Central memory CD8-positive, alpha-beta T cell (primary cell): ENCODE results near the gene CCDC182.

ENCODE experiments used
- ATAC-seq: fragments of 150-1000 bp; cut with Tn5 transposase; replicated peaks from 2 replicates; pipeline ENCODE4 v1.10.0; 2022; ENCODE audit warnings: mild to moderate bottlenecking, moderate FRiP score, moderate number of reproducible peaks; ENCODE audit not compliant: poor library complexity, severe bottlenecking; ENCODE audit errors: extremely low read depth
- DNase-seq, 2 donors: peaks; one replicate each; pipeline ENCODE4 v3.0.0; 2021; ENCODE audit warnings: low spot score in 2 of 2
- H3K27ac Mint-ChIP-seq: one replicate; pipeline ENCODE4 v1.8.0; 2022; ENCODE audit warnings: low read depth, mild to moderate bottlenecking, moderate library complexity, mixed read lengths
- H3K27me3 Mint-ChIP-seq: one replicate; pipeline ENCODE4 v1.8.0; 2022; ENCODE audit warnings: mixed read lengths
- H3K36me3 Mint-ChIP-seq: one replicate; pipeline ENCODE4 v1.8.0; 2022; ENCODE audit warnings: mild to moderate bottlenecking, moderate library complexity, mixed read lengths; ENCODE audit not compliant: insufficient read depth
- H3K4me1 Mint-ChIP-seq: one replicate; pipeline ENCODE4 v1.8.0; 2022; ENCODE audit warnings: mixed read lengths
- H3K4me3 Mint-ChIP-seq: one replicate; pipeline ENCODE4 v1.8.0; 2022; ENCODE audit warnings: mild to moderate bottlenecking, moderate library complexity, mixed read lengths
- H3K9me3 Mint-ChIP-seq: one replicate; pipeline ENCODE4 v1.8.0; 2022; ENCODE audit warnings: mixed read lengths

Gene CCDC182

DNA sequence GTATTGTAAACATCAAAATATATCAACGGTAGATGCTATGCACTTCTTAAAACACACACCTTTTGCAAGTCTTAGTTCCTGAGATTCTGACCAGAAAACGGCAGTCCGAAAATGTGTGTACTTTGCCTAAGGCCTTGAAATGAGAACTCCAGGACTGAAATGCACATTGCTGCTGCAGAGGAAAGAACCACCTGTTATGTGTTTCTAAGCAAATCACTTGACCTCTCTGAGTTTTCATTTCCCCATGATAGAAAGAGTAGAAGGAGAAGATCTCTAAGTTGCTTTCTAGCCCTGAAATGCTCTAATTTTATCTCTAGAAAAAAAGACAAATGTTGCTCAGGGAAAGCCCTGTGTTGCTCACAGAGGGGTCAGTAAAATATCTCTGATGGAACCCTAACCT, 9.9 kb downstream of the CCDC182 start:
- H3K27ac Mint-ChIP-seq = no peak overlapping the region
- H3K4me3 Mint-ChIP-seq = no peak overlapping the region
- no peaks in the 10 kb centered on the region for H3K9me3 Mint-ChIP-seq
- H3K27me3 Mint-ChIP-seq = peaks cover 11% of the 10 kb centered on the region
- H3K4me1 Mint-ChIP-seq = peaks cover 7% of the 10 kb centered on the region
- H3K36me3 Mint-ChIP-seq = no peaks in the 10 kb centered on the region
- ATAC-seq (no peak), DNase-seq (no peak)

GRCh38 chr17:57733085-57733484, 12.0 kb downstream of the CCDC182 start:
- Mint-ChIP-seq H3K27me3 (peaks cover 11% of the 10 kb centered on the region), H3K4me1 (no peaks in the 10 kb centered on the region), H3K4me3 (no peak overlapping the region), H3K9me3 (no peaks in the 10 kb centered on the region), H3K27ac (no peak overlapping the region), H3K36me3 (peaks cover 2% of the 10 kb centered on the region)
- no peak for ATAC-seq
- DNase-seq = no peak

DNA sequence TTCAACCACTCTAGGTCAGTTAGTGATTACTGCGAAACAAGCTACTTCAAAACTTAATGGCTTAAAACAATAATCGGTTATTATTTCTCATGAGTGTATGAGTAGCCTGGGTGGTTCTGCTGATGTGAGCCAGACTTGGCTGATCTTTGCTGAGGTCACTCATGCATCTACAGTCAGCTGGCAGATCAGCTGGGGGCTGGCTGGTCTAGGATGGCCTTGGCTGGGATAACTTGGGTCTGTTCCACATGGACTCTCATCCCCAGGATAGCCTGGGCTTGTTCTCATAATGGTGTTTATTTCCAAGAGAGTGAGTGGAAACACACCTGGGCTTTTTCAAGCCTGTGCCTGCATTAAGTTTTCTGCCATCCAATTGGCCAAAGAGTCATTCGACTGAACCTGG, 13.0 kb downstream of the CCDC182 start:
- H3K4me3 Mint-ChIP-seq = no peak overlapping the region
- H3K27me3 Mint-ChIP-seq = peaks cover 11% of the 10 kb centered on the region
- no peak overlapping the region for H3K27ac Mint-ChIP-seq
- peaks cover 2% of the 10 kb centered on the region for H3K36me3 Mint-ChIP-seq
- no peaks in the 10 kb centered on the region for H3K4me1 Mint-ChIP-seq
- ATAC-seq (no peak), DNase-seq (no peak)
- no peaks in the 10 kb centered on the region for H3K9me3 Mint-ChIP-seq

GRCh38 chr17:57730026-57730701, 14.9 kb downstream of the CCDC182 start:
- peaks cover 9% of the 10 kb centered on the region for H3K27me3 Mint-ChIP-seq
- no peaks in the 10 kb centered on the region for H3K4me1 Mint-ChIP-seq
- H3K36me3 Mint-ChIP-seq = peaks cover 2% of the 10 kb centered on the region

DNA sequence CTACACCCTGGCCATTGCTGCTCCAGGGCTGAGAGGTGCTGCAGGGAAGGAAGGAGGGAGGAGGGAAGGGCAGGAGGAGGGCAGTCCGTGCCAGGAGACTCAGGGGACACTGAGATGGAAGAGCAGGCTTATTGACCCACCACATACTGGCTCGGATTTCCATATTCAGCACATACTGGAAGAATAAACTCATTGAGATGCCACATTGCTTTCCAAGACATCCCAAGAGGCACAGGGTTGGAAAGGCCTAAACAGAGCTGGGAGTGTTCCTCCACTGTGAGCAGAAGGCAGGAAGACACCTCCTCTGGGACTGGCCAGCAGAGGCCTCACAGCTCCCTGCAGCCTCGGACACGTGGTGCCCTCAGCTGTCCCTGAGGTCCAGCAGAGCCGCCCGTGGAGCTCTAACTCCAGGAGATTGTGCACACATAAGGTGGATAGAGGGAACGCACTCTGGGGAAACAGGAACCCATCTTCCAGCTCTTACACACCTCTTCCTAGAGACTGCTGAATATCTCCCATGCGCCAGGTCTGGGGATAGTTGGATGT, 17.4 kb downstream of the CCDC182 start:
- Mint-ChIP-seq H3K36me3 (peaks cover 3% of the 10 kb centered on the region), H3K4me1 (no peaks in the 10 kb centered on the region), H3K4me3 (no peak overlapping the region), H3K27ac (no peak overlapping the region), H3K9me3 (no peaks in the 10 kb centered on the region), H3K27me3 (no peaks in the 10 kb centered on the region)
- ATAC-seq (no peak), DNase-seq (no peak)

More at GRCh38 chr17:57730026-57730701, 14.9 kb downstream of the CCDC182 start:
- Mint-ChIP-seq H3K9me3 (no peaks in the 10 kb centered on the region), H3K4me3 (no peak overlapping the region), H3K27ac (no peak overlapping the region)
- ATAC-seq (no peak), DNase-seq (no peak)

DNA sequence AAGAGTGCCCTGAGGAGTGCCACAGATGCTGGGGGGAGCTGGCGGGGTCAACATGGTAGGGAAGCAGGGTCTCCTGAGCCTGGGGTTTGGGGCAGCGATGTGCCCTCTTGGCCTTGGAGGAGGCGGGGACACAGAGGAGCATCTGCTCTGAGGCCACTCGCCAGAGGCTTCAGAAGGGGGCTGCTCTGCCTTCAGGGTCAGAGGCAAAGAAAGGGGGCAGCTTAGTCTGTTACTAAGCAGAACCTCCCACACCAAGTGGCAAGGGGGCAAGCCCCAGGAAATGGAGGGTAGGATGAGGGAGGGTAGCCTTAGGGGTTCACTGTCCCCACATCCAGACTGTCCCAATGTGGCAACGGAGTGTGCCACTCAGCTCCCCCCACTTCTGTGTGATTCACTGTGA, 18.3 kb downstream of the CCDC182 start:
- no peaks in the 10 kb centered on the region for H3K27me3 Mint-ChIP-seq
- peaks cover 3% of the 10 kb centered on the region for H3K36me3 Mint-ChIP-seq
- DNase-seq = no peak
- H3K9me3 Mint-ChIP-seq = no peaks in the 10 kb centered on the region
- H3K27ac Mint-ChIP-seq = no peak overlapping the region
- H3K4me3 Mint-ChIP-seq = no peak overlapping the region
- H3K4me1 Mint-ChIP-seq = no peaks in the 10 kb centered on the region
- no peak for ATAC-seq

DNA sequence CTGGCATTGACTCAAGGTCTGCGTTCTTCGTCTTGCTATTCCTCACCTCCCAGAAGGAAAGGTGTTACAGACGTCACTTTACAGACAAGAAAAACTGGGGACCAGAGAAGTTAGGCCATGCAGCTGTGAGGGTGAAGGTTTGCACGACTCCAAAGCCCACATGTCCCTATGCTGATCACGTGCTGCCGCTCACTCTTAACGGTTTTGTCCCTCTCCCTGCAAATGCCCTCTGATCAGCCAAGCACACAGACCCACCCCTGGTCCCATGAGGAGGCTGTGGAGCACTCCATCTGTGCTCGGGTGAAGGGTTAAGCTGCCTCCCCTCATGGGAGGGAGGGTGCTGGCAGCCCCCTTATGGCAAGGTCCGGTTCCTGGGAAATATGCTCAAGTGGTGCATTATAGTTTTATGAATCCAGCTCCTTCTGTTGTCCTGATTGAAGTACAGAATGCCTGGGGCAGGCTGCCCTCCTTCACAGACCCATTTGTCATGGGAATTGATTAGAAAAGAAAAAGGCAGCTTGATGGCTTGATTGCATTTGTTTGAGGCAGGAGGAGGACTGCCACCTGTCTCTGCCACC, 18.8 kb downstream of the CCDC182 start:
- no peak overlapping the region for H3K4me3 Mint-ChIP-seq
- H3K27ac Mint-ChIP-seq = no peak overlapping the region
- H3K9me3 Mint-ChIP-seq = no peaks in the 10 kb centered on the region
- DNase-seq (no peak), ATAC-seq (no peak)
- H3K27me3 Mint-ChIP-seq = no peaks in the 10 kb centered on the region
- H3K4me1 Mint-ChIP-seq = no peaks in the 10 kb centered on the region
- peaks cover 3% of the 10 kb centered on the region for H3K36me3 Mint-ChIP-seq

GRCh38 chr17:57724729-57725125, 20.4 kb downstream of the CCDC182 start:
- H3K36me3 Mint-ChIP-seq = peaks cover 3% of the 10 kb centered on the region
- DNase-seq (no peak), ATAC-seq (no peak)
- no peaks in the 10 kb centered on the region for H3K27me3 Mint-ChIP-seq
- no peak overlapping the region for H3K27ac Mint-ChIP-seq
- no peaks in the 10 kb centered on the region for H3K9me3 Mint-ChIP-seq
- H3K4me1 Mint-ChIP-seq = no peaks in the 10 kb centered on the region
- no peak overlapping the region for H3K4me3 Mint-ChIP-seq

GRCh38 chr17:57724026-57724728, 20.9 kb downstream of the CCDC182 start:
- Mint-ChIP-seq H3K9me3 (no peaks in the 10 kb centered on the region), H3K27me3 (no peaks in the 10 kb centered on the region), H3K4me3 (no peak overlapping the region), H3K36me3 (peaks cover 3% of the 10 kb centered on the region), H3K4me1 (no peaks in the 10 kb centered on the region), H3K27ac (no peak overlapping the region)
- no peak for DNase-seq
- no peak for ATAC-seq

DNA sequence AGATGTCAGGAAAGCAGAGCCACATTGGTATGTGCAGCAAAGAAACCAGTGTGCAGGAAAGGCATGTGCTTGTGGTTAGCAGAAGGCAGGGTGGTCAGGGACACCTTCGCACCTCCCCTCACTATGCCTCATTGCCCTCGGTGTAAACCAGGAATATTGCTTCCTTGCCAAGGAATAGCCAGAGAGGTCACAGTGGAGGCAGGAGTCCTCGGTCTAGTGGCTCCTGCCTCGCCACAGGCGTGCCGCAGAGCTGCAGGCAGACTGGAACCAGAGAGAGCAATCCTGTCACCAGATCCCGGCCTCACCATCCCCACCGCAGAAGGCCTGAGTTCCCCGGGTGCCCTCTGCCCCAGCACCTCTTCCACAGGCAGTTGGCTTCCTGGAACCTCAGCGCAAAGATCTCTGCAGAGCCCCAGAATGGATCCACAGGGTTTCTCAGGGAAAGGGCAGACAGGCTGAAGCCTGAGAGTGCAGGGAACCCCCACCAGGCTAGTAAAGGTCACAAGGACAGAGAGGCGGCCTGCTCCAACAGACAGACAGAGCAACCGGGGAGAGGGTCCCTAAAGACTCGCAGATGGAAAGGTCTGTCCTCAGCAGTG, 21.6 kb downstream of the CCDC182 start:
- Mint-ChIP-seq H3K27ac (no peak overlapping the region), H3K27me3 (no peaks in the 10 kb centered on the region), H3K4me3 (no peak overlapping the region), H3K9me3 (no peaks in the 10 kb centered on the region), H3K36me3 (peaks cover 1% of the 10 kb centered on the region), H3K4me1 (no peaks in the 10 kb centered on the region)
- DNase-seq = no peak
- no peak for ATAC-seq

- no peak for DNase-seq
- no peaks in the 10 kb centered on the region for H3K9me3 Mint-ChIP-seq
- peaks cover 1% of the 10 kb centered on the region for H3K36me3 Mint-ChIP-seq
- no peak for ATAC-seq
- H3K4me3 Mint-ChIP-seq = no peak overlapping the region
- no peaks in the 10 kb centered on the region for H3K4me1 Mint-ChIP-seq
- no peak overlapping the region for H3K27ac Mint-ChIP-seq
- H3K27me3 Mint-ChIP-seq = peaks cover 2% of the 10 kb centered on the region
Observed at GRCh38 chr17:57722704-57723043, 22.4 kb downstream of the CCDC182 start.

- ATAC-seq (no peak), DNase-seq (no peak)
- H3K36me3 Mint-ChIP-seq = peaks cover 2% of the 10 kb centered on the region
- H3K27ac Mint-ChIP-seq = no peak overlapping the region
- peaks cover 8% of the 10 kb centered on the region for H3K27me3 Mint-ChIP-seq
- H3K9me3 Mint-ChIP-seq = no peaks in the 10 kb centered on the region
- no peak overlapping the region for H3K4me3 Mint-ChIP-seq
- no peaks in the 10 kb centered on the region for H3K4me1 Mint-ChIP-seq
Observed at GRCh38 chr17:57721967-57722703, 23.0 kb downstream of the CCDC182 start.
